GM19099 (cell line): ENCODE data around the gene GLRX3.

ENCODE experiments used
- POLR2A ChIP-seq: IDR thresholded peaks from 3 replicates; pipeline ENCODE4 v1.6.1; 2011; ENCODE audit warnings: low read depth; ENCODE audit not compliant: insufficient read length; ENCODE audit errors: extremely low read depth

Gene GLRX3

GRCh38 chr10:130194991-130195645 lies 58.9 kb downstream of the GLRX3 start:
- no peak for TF ChIP-seq POLR2A

GRCh38 chr10:130195746-130196294 lies 59.6 kb downstream of the GLRX3 start:
- TF ChIP-seq POLR2A: no peak

- TF ChIP-seq POLR2A: no peak
Measured at GRCh38 chr10:130196511-130197487, 60.6 kb downstream of the GLRX3 start.

- TF ChIP-seq POLR2A: no peak
Measured at GRCh38 chr10:130198651-130199050, 62.5 kb downstream of the GLRX3 start.

- TF ChIP-seq POLR2A: no peak
Measured at GRCh38 chr10:130200179-130201042, 64.2 kb downstream of the GLRX3 start.

- TF ChIP-seq POLR2A: no peak
Measured at GRCh38 chr10:130201043-130201380, 64.8 kb downstream of the GLRX3 start.

GRCh38 chr10:130202984-130203621 lies 66.9 kb downstream of the GLRX3 start:
- TF ChIP-seq POLR2A: no peak

GRCh38 chr10:130203626-130204025 lies 67.4 kb downstream of the GLRX3 start:
- TF ChIP-seq POLR2A: no peak

GRCh38 chr10:130206216-130206737 lies 70.1 kb downstream of the GLRX3 start:
- no peak for TF ChIP-seq POLR2A

- TF ChIP-seq POLR2A: no peak
Measured at GRCh38 chr10:130207205-130207604, 71.0 kb downstream of the GLRX3 start.

- TF ChIP-seq POLR2A: no peak
Measured at GRCh38 chr10:130208807-130209206, 72.6 kb downstream of the GLRX3 start.

- no peak for TF ChIP-seq POLR2A
Measured at GRCh38 chr10:130212746-130213145, 76.6 kb downstream of the GLRX3 start.

- no peak for TF ChIP-seq POLR2A
Measured at GRCh38 chr10:130213286-130214080, 77.3 kb downstream of the GLRX3 start.
